Natural killer cell (primary cell): Measurements from ENCODE around the gene AATK. TPM values are rescaled to one million over a fixed set of nuclear protein-coding genes. Genes with fewer than 3 reads are reported as not detected.

ENCODE experiments used
- ATAC-seq, 3 donors: fragments of 150-1000 bp in 2 of 3; fragments of 200-7000 bp in 1 of 3; cut with Tn5 transposase; 1 replicate in 1 of 3; 2 replicates in 2 of 3; pipeline ENCODE4 v1.10.0; 2021; ENCODE audit warnings: mild to moderate bottlenecking in 2 of 3, moderate library complexity in 2 of 3
- DNase-seq, 2 donors: peaks; one replicate each; pipeline versions ENCODE4 v3.0.0 to v3.0.0-alpha.2; 2013 to 2021; ENCODE audit warnings: mixed read lengths in 1 of 2
- H3K27ac ChIP-seq: one replicate; pipeline ENCODE4 v1.5.1; 2013; ENCODE audit warnings: mild to moderate bottlenecking, low read length
- H3K27me3 ChIP-seq: one replicate; pipeline ENCODE4 v1.6.1; 2013; ENCODE audit warnings: low read length; ENCODE audit not compliant: control insufficient read depth, insufficient read depth
- H3K36me3 ChIP-seq: one replicate; pipeline ENCODE4 v1.6.1; 2013; ENCODE audit warnings: low read length; ENCODE audit not compliant: control insufficient read depth, insufficient read depth
- H3K4me1 ChIP-seq: one replicate; pipeline ENCODE4 v1.6.1; 2013; ENCODE audit warnings: low read length; ENCODE audit not compliant: control insufficient read depth, insufficient read depth
- H3K4me3 ChIP-seq: one replicate; pipeline ENCODE4 v1.5.1; 2013; ENCODE audit warnings: low read length
- H3K9me3 ChIP-seq: one replicate; pipeline ENCODE4 v1.6.1; 2013; ENCODE audit warnings: low read length; ENCODE audit not compliant: control insufficient read depth, insufficient read depth
- H3K27ac Mint-ChIP-seq, 2 donors: one replicate each; pipeline ENCODE4 v1.8.0; 2022; ENCODE audit warnings: mild to moderate bottlenecking in 2 of 2, mixed read lengths in 2 of 2, moderate library complexity in 1 of 2
- H3K27me3 Mint-ChIP-seq, 2 donors: one replicate each; pipeline ENCODE4 v1.8.0; 2022; ENCODE audit warnings: low read depth in 2 of 2, mixed read lengths in 2 of 2
- H3K36me3 Mint-ChIP-seq: one replicate; pipeline ENCODE4 v1.8.0; 2022; ENCODE audit warnings: mixed read lengths
- H3K4me1 Mint-ChIP-seq, 2 donors: one replicate each; pipeline ENCODE4 v1.8.0; 2022; ENCODE audit warnings: mixed read lengths in 2 of 2
- H3K4me3 Mint-ChIP-seq: one replicate; pipeline ENCODE4 v1.8.0; 2022; ENCODE audit warnings: mild to moderate bottlenecking, moderate library complexity, mixed read lengths
- H3K9me3 Mint-ChIP-seq, 2 donors: one replicate each; pipeline ENCODE4 v1.8.0; 2022; ENCODE audit warnings: mixed read lengths in 2 of 2
- CTCF ChIP-seq: fragments of 200-600 bp; IDR thresholded peaks from one replicate; pipeline ENCODE4 v1.8.0; 2022; ENCODE audit warnings: antibody characterized with exemption
- WGBS: methylation state at CpG from one replicate; pipeline ENCODE4 v1.1.7; 2013; ENCODE audit warnings: missing lambda C conversion rate; ENCODE audit not compliant: insufficient coverage; 5-methylcytosine and 5-hydroxymethylcytosine counted together
- intact Hi-C: fragments of 100-400 bp; cut with micrococcal nuclease; formaldehyde crosslinking; loops from one replicate; pipeline ENCODE4 v1.14.2; 2022
- total RNA-seq, 4 donors: library from RNA; stranded (reverse); fragments of 120-200 nt in 1 of 4; gene quantifications; one replicate each; pipeline versions ENCODE4 v1.2.3 to v1.2.4, GENCODE V29; 2013 to 2022

Gene AATK
- total RNA-seq, 3 donors from 2014 or later (not counting 1 experiment from before 2014, with no cell fraction given), result 8.5 to 13.7 (median 10.4) TPM

DNA sequence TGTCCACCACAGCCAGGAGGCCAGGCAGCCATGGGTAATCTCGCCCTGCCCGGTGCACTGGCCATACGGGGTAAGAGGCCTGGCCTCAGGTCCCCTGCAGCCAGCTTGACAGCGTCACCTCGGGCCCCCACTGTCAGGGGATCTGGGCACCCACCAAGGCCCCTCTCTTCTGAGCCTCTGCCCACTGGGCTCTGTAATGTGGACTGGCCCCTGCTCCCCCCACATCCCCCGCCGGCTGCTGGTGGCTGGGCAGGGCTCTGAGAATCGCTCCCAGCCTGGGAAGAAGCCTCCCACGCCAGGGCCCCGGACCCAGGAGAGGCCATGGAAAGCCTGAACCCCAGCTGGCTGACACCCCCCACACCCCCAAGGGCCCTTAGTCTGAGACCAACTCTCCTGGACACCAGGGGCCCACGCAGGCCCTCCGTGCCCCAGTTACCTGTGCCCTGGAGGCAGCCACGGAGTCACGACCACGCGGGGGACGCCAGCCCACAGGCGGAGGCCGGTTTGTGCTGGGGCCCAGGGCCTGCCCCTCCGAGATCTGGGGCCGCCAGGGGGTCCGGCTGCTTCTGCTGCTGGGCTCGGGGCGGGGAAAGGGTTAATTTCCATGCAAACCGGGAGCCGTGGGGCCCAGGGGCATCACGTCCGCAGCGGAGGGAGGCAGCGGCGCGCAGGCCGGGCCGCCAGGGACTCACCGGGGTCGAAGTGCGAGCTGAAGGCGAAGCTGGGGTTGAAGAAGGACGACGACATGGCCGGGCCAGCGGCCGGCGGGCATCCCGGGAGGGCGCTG, 582 bp downstream of the AATK start, which contains the start of gene PVALEF:
Gene PVALEF, plus strand, starts transcription at position 262 of the 787 bp plus-strand sequence. CDS start 15,720 bp downstream, outside the sequence.
- WGBS, result 36% methylated on average over 46 of the region's 46 CpGs
- intact Hi-C loops, result no loop called here
- peaks cover 0 to 7% of the 10 kb centered on the region in 2 donors for H3K27me3 Mint-ChIP-seq
- Histone ChIP-seq H3K9me3 (no peaks in the 10 kb centered on the region), H3K4me3 (no peak within 1 kb of the TSS), H3K27ac (no peak within 1 kb of the TSS), H3K27me3 (peaks cover 14% of the 10 kb centered on the region), H3K36me3 (no peaks in the 10 kb centered on the region), H3K4me1 (peaks cover 15% of the 10 kb centered on the region)
- DNase-seq (no peak), ATAC-seq (peak in 2 of 3 donors; percentile 49 to 50)
- peaks cover 4 to 9% of the 10 kb centered on the region in 2 donors for H3K4me1 Mint-ChIP-seq
- no peaks in the 10 kb centered on the region for H3K36me3 Mint-ChIP-seq
- no peak within 1 kb of the TSS for H3K27ac Mint-ChIP-seq
- TF ChIP-seq CTCF, result no peak
- H3K9me3 Mint-ChIP-seq, result no peaks in the 10 kb centered on the region
- H3K4me3 Mint-ChIP-seq, result peak within 1 kb of the TSS; percentile 80

DNA sequence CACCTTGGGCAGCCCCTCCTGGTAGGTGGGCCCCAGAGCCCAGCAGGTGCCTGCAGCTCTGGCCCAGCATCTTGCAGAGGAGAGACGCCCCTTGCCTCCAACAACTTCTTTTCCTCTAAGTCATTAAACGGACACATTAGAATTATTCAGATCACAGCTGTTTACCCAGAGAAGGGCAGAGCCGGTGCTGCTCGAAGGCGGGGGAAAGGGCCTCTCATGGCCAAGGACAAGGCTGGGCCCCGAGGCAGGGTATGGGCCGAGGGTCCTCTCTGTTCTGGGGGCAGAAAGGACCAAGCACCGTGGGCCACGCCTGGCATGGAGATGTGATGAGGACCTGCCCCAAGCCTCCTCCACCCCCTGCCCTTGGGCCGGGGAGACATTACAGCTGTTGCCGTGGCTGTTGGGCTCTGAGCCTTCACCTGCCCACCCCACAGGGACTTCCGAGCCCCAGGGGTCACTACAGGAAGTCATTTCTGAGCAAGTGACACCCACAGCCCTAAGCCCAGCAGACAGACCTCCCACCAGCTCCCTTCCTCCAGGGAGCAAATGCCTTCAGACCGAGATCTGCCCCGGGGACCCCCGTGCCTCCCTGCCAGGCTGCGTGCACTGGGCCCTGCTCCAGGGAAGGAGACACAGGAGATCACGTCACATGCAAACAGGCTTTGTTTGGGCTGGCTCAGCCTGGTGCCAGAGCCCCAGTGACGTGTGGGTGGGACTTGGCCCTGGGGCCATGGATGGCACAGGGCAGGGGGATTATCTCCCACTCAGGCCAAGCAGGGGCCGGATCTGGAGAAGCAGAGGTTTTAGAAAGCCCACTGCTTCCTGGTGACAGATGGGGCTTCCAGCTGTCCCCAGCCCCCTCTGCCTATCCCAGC, 1.4 kb downstream of the AATK start:
- no peaks in the 10 kb centered on the region for H3K9me3 ChIP-seq
- TF ChIP-seq CTCF, result no peak

GRCh38 chr17:81163703-81164370, 2.2 kb downstream of the AATK start:
- TF ChIP-seq CTCF, result no peak
- Histone ChIP-seq H3K4me1 (peaks cover 29% of the 10 kb centered on the region), H3K27me3 (peaks cover 14% of the 10 kb centered on the region), H3K27ac (no peak overlapping the region), H3K9me3 (no peaks in the 10 kb centered on the region), H3K36me3 (no peaks in the 10 kb centered on the region), H3K4me3 (no peak overlapping the region)
- peak overlapping the region; percentile 49 for H3K4me3 Mint-ChIP-seq
- peaks cover 0 to 7% of the 10 kb centered on the region in 2 donors for H3K27me3 Mint-ChIP-seq
- H3K9me3 Mint-ChIP-seq, result no peaks in the 10 kb centered on the region
- no peak overlapping the region for H3K27ac Mint-ChIP-seq
- H3K4me1 Mint-ChIP-seq, result peaks cover 4 to 17% of the 10 kb centered on the region in 2 donors
- no peak for ATAC-seq
- no peak for DNase-seq
- H3K36me3 Mint-ChIP-seq, result no peaks in the 10 kb centered on the region
- intact Hi-C loops, result no loop called here
- 89% methylated on average over 15 of the region's 15 CpGs for WGBS

More for the DNA sequence above, 1.4 kb downstream of the AATK start:
- Histone ChIP-seq H3K27me3 (peaks cover 14% of the 10 kb centered on the region), H3K36me3 (no peaks in the 10 kb centered on the region), H3K4me1 (peaks cover 21% of the 10 kb centered on the region), H3K27ac (no peak overlapping the region), H3K4me3 (no peak overlapping the region)
- no peak for DNase-seq
- intact Hi-C loops, result no loop called here
- peaks cover 4 to 12% of the 10 kb centered on the region in 2 donors for H3K4me1 Mint-ChIP-seq
- H3K27ac Mint-ChIP-seq, result no peak overlapping the region
- no peak for ATAC-seq
- 77% methylated on average over 19 of the region's 19 CpGs for WGBS
- peaks cover 0 to 7% of the 10 kb centered on the region in 2 donors for H3K27me3 Mint-ChIP-seq
- H3K4me3 Mint-ChIP-seq, result peak overlapping the region; percentile 49
- no peaks in the 10 kb centered on the region for H3K9me3 Mint-ChIP-seq
- H3K36me3 Mint-ChIP-seq, result no peaks in the 10 kb centered on the region
